ENCODE results near the gene MUC4.

GRCh38 chr3:195859846-195860411 lies 48.2 kb upstream of the MUC4 start:
- TF ChIP-seq, protein P1, sequence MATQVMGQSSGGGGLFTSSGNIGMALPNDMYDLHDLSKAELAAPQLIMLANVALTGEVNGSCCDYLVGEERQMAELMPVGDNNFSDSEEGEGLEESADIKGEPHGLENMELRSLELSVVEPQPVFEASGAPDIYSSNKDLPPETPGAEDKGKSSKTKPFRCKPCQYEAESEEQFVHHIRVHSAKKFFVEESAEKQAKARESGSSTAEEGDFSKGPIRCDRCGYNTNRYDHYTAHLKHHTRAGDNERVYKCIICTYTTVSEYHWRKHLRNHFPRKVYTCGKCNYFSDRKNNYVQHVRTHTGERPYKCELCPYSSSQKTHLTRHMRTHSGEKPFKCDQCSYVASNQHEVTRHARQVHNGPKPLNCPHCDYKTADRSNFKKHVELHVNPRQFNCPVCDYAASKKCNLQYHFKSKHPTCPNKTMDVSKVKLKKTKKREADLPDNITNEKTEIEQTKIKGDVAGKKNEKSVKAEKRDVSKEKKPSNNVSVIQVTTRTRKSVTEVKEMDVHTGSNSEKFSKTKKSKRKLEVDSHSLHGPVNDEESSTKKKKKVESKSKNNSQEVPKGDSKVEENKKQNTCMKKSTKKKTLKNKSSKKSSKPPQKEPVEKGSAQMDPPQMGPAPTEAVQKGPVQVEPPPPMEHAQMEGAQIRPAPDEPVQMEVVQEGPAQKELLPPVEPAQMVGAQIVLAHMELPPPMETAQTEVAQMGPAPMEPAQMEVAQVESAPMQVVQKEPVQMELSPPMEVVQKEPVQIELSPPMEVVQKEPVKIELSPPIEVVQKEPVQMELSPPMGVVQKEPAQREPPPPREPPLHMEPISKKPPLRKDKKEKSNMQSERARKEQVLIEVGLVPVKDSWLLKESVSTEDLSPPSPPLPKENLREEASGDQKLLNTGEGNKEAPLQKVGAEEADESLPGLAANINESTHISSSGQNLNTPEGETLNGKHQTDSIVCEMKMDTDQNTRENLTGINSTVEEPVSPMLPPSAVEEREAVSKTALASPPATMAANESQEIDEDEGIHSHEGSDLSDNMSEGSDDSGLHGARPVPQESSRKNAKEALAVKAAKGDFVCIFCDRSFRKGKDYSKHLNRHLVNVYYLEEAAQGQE (IDR thresholded peaks at IDR 0.05; ENCODE audit: borderline replicate concordance) = no peak
- TF ChIP-seq, protein P1 (CRISPR knock-in tag; IDR thresholded peaks at IDR 0.05; ENCODE audit: low read depth) = no peak
- TF ChIP-seq FOSL1 (tag; conservative IDR thresholded peaks at IDR 0.05) = no peak
- no peak for TF ChIP-seq POLR2A (conservative IDR thresholded peaks at IDR 0.05)
- TF ChIP-seq RBM39 (optimal IDR thresholded peaks at IDR 0.05; ENCODE audit: low read depth, low read length) = no peak
- no peak for TF ChIP-seq ZBTB17 (CRISPR knock-in tag; IDR thresholded peaks at IDR 0.05)
- TF ChIP-seq GATA2 (CRISPR knock-in tag; IDR thresholded peaks at IDR 0.05) = no peak
- TF ChIP-seq, protein P2, sequence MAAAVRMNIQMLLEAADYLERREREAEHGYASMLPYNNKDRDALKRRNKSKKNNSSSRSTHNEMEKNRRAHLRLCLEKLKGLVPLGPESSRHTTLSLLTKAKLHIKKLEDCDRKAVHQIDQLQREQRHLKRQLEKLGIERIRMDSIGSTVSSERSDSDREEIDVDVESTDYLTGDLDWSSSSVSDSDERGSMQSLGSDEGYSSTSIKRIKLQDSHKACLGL (CRISPR knock-in tag; IDR thresholded peaks at IDR 0.05; ENCODE audit: borderline replicate concordance, poor library complexity, severe bottlenecking) = no peak
- TF ChIP-seq TBP (optimal IDR thresholded peaks at IDR 0.05; ENCODE audit: low read depth, low read length) = no peak
- TF ChIP-seq KDM1A (IDR thresholded peaks at IDR 0.05) = no peak
- no peak for TF ChIP-seq ELF4 (CRISPR knock-in tag; IDR thresholded peaks at IDR 0.05)
- TF ChIP-seq ZNF717 (CRISPR knock-in tag; IDR thresholded peaks at IDR 0.05) = no peak
- TF ChIP-seq CTCF (IDR thresholded peaks at IDR 0.05 in 2 of 3, conservative IDR thresholded peaks at IDR 0.05 in 1 of 3; ENCODE audit: insufficient read depth in 2 of 3, low read depth in 1 of 3, low read length in 3 of 3) = no peak
- TF ChIP-seq POLR2AphosphoS2 (IDR thresholded peaks at IDR 0.05; ENCODE audit: low read length) = no peak
- no peak for TF ChIP-seq ZNF695 (CRISPR knock-in tag; IDR thresholded peaks at IDR 0.05)

Measured in K562 (cell line).